Hepatocyte (in vitro differentiated cells): ENCODE data around the gene FLRT2.

Experiments used
- CTCF ChIP-seq: fragments of 200-600 bp; sonication (generic); IDR thresholded peaks from 2 replicates; pipeline ENCODE4 v1.5.1; 2016; ENCODE audit warnings: antibody characterized with exemption, mild to moderate bottlenecking; ENCODE audit not compliant: poor library complexity
- EZH2 ChIP-seq: fragments of 200-600 bp; sonication (generic); IDR thresholded peaks from 2 replicates; pipeline ENCODE4 v1.6.1; 2016; ENCODE audit warnings: antibody characterized with exemption, mild to moderate bottlenecking, borderline replicate concordance

DNA sequence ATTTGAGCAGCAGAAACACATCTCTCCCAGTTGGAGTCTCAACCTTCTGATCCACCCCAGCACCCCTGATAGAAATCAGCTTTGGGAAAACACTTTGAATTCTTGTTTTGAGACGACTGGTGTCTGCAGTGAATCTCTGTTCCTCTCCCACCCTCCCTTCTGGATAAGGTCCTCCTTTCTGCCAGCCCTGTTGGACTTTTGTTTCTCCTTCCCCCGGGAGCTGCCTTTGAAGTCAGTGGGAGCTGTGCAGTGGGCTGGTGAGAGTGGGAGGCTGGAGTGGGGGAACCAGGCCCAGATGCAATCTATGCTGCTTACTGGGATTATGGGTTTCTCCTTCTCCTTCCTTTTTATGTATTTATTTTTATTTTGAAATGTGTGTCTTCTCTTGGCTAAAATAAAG, 49.0 kb downstream of the FLRT2 start:
- TF ChIP-seq CTCF = no peak
- no peak for TF ChIP-seq EZH2
